Measurements from ENCODE around the gene BEX3.
"Not testable (repeated sequence)": the region's sequence is repeated elsewhere in the genome, so short reads cannot be mapped to it uniquely, and the experiment has no call there.

The BEX3 gene

GRCh38 chrX:103372886-103373285 lies 3.5 kb upstream of the BEX3 start:
- no peak for DNase-seq

GRCh38 chrX:103373581-103373980 lies 2.8 kb upstream of the BEX3 start:
- no peak for DNase-seq

- DNase-seq, result no peak
Measured at GRCh38 chrX:103376979-103377324, 614 bp downstream of the BEX3 start.

GRCh38 chrX:103378990-103379389 lies 2.7 kb downstream of the BEX3 start:
- DNase-seq, result no peak

- no peak for DNase-seq
Measured at GRCh38 chrX:103382877-103383276, 6.5 kb downstream of the BEX3 start.

- DNase-seq, result no peak
Measured at GRCh38 chrX:103384672-103385071, 8.3 kb downstream of the BEX3 start.

- DNase-seq, result not testable (repeated sequence)
Measured at GRCh38 chrX:103385283-103385830, 9.0 kb downstream of the BEX3 start.

- no peak for DNase-seq
Measured at GRCh38 chrX:103386332-103386731, 10.0 kb downstream of the BEX3 start.

GRCh38 chrX:103393487-103393886 lies 17.1 kb downstream of the BEX3 start:
- no peak for DNase-seq

- no peak for DNase-seq
Measured at GRCh38 chrX:103396186-103396585, 19.8 kb downstream of the BEX3 start.

GRCh38 chrX:103396660-103397059 lies 20.3 kb downstream of the BEX3 start:
- no peak for DNase-seq

GRCh38 chrX:103397707-103398106 lies 21.4 kb downstream of the BEX3 start:
- no peak for DNase-seq

- no peak for DNase-seq
Measured at GRCh38 chrX:103398421-103398864, 22.1 kb downstream of the BEX3 start.

GRCh38 chrX:103399744-103400143 lies 23.4 kb downstream of the BEX3 start:
- DNase-seq, result no peak

GRCh38 chrX:103400931-103401330 lies 24.6 kb downstream of the BEX3 start:
- DNase-seq, result no peak

- peak; percentile 69 for DNase-seq
Measured at GRCh38 chrX:103404231-103405008, 28.1 kb downstream of the BEX3 start.

GRCh38 chrX:103405009-103405333 lies 28.6 kb downstream of the BEX3 start:
- no peak for DNase-seq

GRCh38 chrX:103406256-103406655 lies 29.9 kb downstream of the BEX3 start:
- no peak for DNase-seq

- no peak for DNase-seq
Measured at GRCh38 chrX:103407776-103408175, 31.4 kb downstream of the BEX3 start.

GRCh38 chrX:103411721-103412120 lies 35.4 kb downstream of the BEX3 start:
- not testable (repeated sequence) for DNase-seq

GRCh38 chrX:103413705-103414387 lies 37.5 kb downstream of the BEX3 start:
- DNase-seq, result no peak

GRCh38 chrX:103414561-103414960 lies 38.2 kb downstream of the BEX3 start:
- DNase-seq, result no peak

- DNase-seq, result no peak
Measured at GRCh38 chrX:103415068-103415467, 38.7 kb downstream of the BEX3 start.

- DNase-seq, result no peak
Measured at GRCh38 chrX:103415528-103415927, 39.2 kb downstream of the BEX3 start.
